K562 (cell line): ENCODE results near the gene MEX3D. TPM values are rescaled to one million over a fixed set of nuclear protein-coding genes. Genes with fewer than 3 reads are reported as not detected.

Experiments
- ASH1L ChIP-seq: fragments of 450-650 bp; IDR thresholded peaks from 2 replicates; pipeline ENCODE4 v1.6.1; 2018; ENCODE audit warnings: borderline replicate concordance, mild to moderate bottlenecking, low read depth; ENCODE audit not compliant: partially characterized antibody
- CAMTA2 ChIP-seq: fragments of 250-450 bp; sonication (Bioruptor Pico); conservative IDR thresholded peaks from 2 replicates; pipeline ENCODE4 v1.5.1; 2022
- DACH1 ChIP-seq: fragments of 450-650 bp; IDR thresholded peaks from 2 replicates; pipeline ENCODE4 v1.6.1; 2018; ENCODE audit not compliant: partially characterized antibody
- E2F6 ChIP-seq, 2 experiments: IDR thresholded peaks; 2 replicates each; pipeline ENCODE4 v1.6.1; 2011; ENCODE audit warnings: borderline replicate concordance in 1 of 2, control low read depth in 1 of 2, low read depth in 1 of 2, low read length in 1 of 2, mild to moderate bottlenecking in 1 of 2, mixed read lengths in 1 of 2, moderate library complexity in 1 of 2; ENCODE audit not compliant: insufficient read depth in 1 of 2, insufficient read length in 1 of 2, poor library complexity in 1 of 2, severe bottlenecking in 1 of 2; ENCODE audit errors: extremely low read depth in 1 of 2
- FOXK1 ChIP-seq: sonication (generic); formaldehyde crosslinking; IDR thresholded peaks from 2 replicates; pipeline ENCODE4 v1.8.0; 2022; ENCODE audit warnings: missing genetic modification reagents, mild to moderate bottlenecking, borderline replicate concordance
- FOXP1 ChIP-seq: sonication (generic); formaldehyde crosslinking; IDR thresholded peaks from 2 replicates; pipeline ENCODE4 v1.8.0; 2022; ENCODE audit warnings: mild to moderate bottlenecking, missing genetic modification reagents
- GATAD2A ChIP-seq: fragments of 450-650 bp; IDR thresholded peaks from 2 replicates; pipeline ENCODE4 v1.6.1; 2017
- GTF2E2 ChIP-seq: fragments of 200-800 bp; sonication (Bioruptor generic); IDR thresholded peaks from 2 replicates; pipeline ENCODE4 v1.6.1; 2016; ENCODE audit warnings: missing genetic modification characterization, missing compliant biosample characterization
- NFIC ChIP-seq: fragments of 450-650 bp; IDR thresholded peaks from 2 replicates; pipeline ENCODE4 v1.6.1; 2017; ENCODE audit warnings: mild to moderate bottlenecking, inconsistent platforms
- NR2C1 ChIP-seq, 2 experiments: fragments of 450-650 bp; IDR thresholded peaks; 2 replicates each; pipeline ENCODE4 v1.6.1; 2017; ENCODE audit warnings: mild to moderate bottlenecking in 2 of 2, antibody characterized with exemption in 1 of 2, inconsistent platforms in 1 of 2, missing compliant biosample characterization in 1 of 2, missing genetic modification characterization in 1 of 2
- SUPT5H ChIP-seq: fragments of 450-650 bp; IDR thresholded peaks from 2 replicates; pipeline ENCODE4 v1.6.1; 2016
- TAF1 ChIP-seq: IDR thresholded peaks from 2 replicates; pipeline ENCODE4 v1.6.1; 2011; ENCODE audit warnings: mild to moderate bottlenecking, low read length, moderate library complexity; ENCODE audit not compliant: insufficient read depth, control insufficient read depth, severe bottlenecking; ENCODE audit errors: extremely low read depth
- TFAM ChIP-seq: fragments of 250-450 bp; sonication (Bioruptor Pico); conservative IDR thresholded peaks from 2 replicates; pipeline ENCODE4 v1.5.0; 2021; ENCODE audit warnings: mild to moderate bottlenecking, moderate library complexity
- TFAP4 ChIP-seq: sonication (generic); formaldehyde crosslinking; IDR thresholded peaks from 2 replicates; pipeline ENCODE4 v1.8.0; 2022; ENCODE audit warnings: missing genetic modification reagents, mild to moderate bottlenecking, moderate library complexity, borderline replicate concordance
- VEZF1 ChIP-seq: fragments of 200-800 bp; sonication (Bioruptor generic); IDR thresholded peaks from 2 replicates; pipeline ENCODE4 v1.6.1; 2017; ENCODE audit warnings: missing genetic modification characterization, missing compliant biosample characterization
- ZBTB26 ChIP-seq: fragments of 450-650 bp; formaldehyde crosslinking; IDR thresholded peaks from 2 replicates; pipeline ENCODE4 v1.4.0; 2022; ENCODE audit warnings: missing genetic modification characterization
- ZNF134 ChIP-seq: fragments of 250-450 bp; sonication (Bioruptor Pico); conservative IDR thresholded peaks from 2 replicates; pipeline ENCODE4 v1.4.0; 2020
- ZNF436 ChIP-seq: fragments of 250-450, 450-650 bp; sonication (Bioruptor Pico); formaldehyde crosslinking; IDR thresholded peaks from 2 replicates; pipeline ENCODE4 v1.7.0; 2020; ENCODE audit warnings: mild to moderate bottlenecking
- ZNF780A ChIP-seq: fragments of 250-450 bp; sonication (Bioruptor Pico); IDR thresholded peaks from 2 replicates; pipeline ENCODE4 v1.5.0; 2021; ENCODE audit warnings: mild to moderate bottlenecking
- polyA plus RNA-seq, 8 experiments: library from polyadenylated mRNA; depleted of rRNA in 4 of 8; stranded (reverse) in 5 of 8; unstranded in 3 of 8; fragments of >200 nt; fragmentation: Nextera tagmentation in 2 of 8; fragmentation: Illumina TruSeq in 1 of 8; extraction: Ambion mirVana in 2 of 8; extraction: Trizol in 1 of 8; gene quantifications; 2 replicates each; pipeline versions ENCODE4 v1.2.1 to v1.2.3, GENCODE V29; 2011 to 2014; ENCODE audit warnings: inconsistent platforms in 1 of 8, missing spikeins in 1 of 8
- total RNA-seq, 7 experiments: library from RNA; depleted of rRNA in 6 of 7; stranded (reverse); fragments of >200 nt in 6 of 7; fragmentation: Illumina TruSeq in 2 of 7; extraction: Trizol in 2 of 7; gene quantifications; 2 replicates each; pipeline versions ENCODE4 v1.2.1 to v1.2.3, GENCODE V29; 2011 to 2021; ENCODE audit warnings: low replicate concordance in 1 of 7

The MEX3D gene
- total and polyA plus RNA-seq, 9 of the 15 experiments (the other 6 are each of a cell fraction or from before 2014, with no cell fraction given) = 1.7 to 39.3 (median 5.7) TPM

GRCh38 chr19:1605236-1606137 lies 37.4 kb upstream of the MEX3D start, which contains the start of gene UQCR11 (continued):
- TF ChIP-seq ZNF780A (CRISPR knock-in tag) (no peak), TAF1 (peak; percentile 49), NR2C1 (IDR thresholded peaks at IDR 0.05) (0 out of 2 replicates have a peak, but pooled peaks have one; percentile 60), NR2C1 (tag; IDR thresholded peaks at IDR 0.05) (0 out of 2 replicates have a peak, but pooled peaks have one; percentile 13), CAMTA2 (CRISPR knock-in tag) (no peak), ZNF134 (CRISPR knock-in tag) (no peak), ZBTB26 (CRISPR knock-in tag) (no peak), TFAP4 (CRISPR knock-in tag) (peak; percentile 85), VEZF1 (CRISPR knock-in tag) (peak; percentile 99), TFAM (CRISPR knock-in tag) (no peak), E2F6 (IDR thresholded peaks at IDR 0.05; ENCODE audit: borderline replicate concordance in 1 of 2, extremely low read depth in 1 of 2, insufficient read depth in 1 of 2, insufficient read length in 1 of 2, low read depth in 1 of 2, low read length in 1 of 2, poor library complexity in 1 of 2, severe bottlenecking in 1 of 2) (peak; percentile 15 to 66), ASH1L (no peak), FOXP1 (0 out of 2 replicates have a peak, but pooled peaks have one; percentile 2), ZNF436 (CRISPR knock-in tag) (no peak), SUPT5H (peak; percentile 65), GATAD2A (peak; percentile 14; the same call in 1 of the 2 replicates), FOXK1 (CRISPR knock-in tag) (no peak), DACH1 (no peak), GTF2E2 (tag) (no peak), NFIC (no peak)
